Adrenal gland (tissue), 5 donors: ENCODE results near the gene OR10G3.
"Not testable (repeated sequence)": the region's sequence is repeated elsewhere in the genome, so short reads cannot be mapped to it uniquely, and the experiment has no call there.

Experiments used
- CTCF ChIP-seq, 6 experiments: fragments of 450-650 bp in 4 of 6; fragments of 200-600 bp in 2 of 6; sonication (generic) in 1 of 6; IDR thresholded peaks; 1 replicate in 5 of 6; 2 replicates in 1 of 6; pipeline versions ENCODE4 v1.5.1 to v1.8.0; 2016 to 2021; ENCODE audit warnings: antibody characterized with exemption in 6 of 6, mild to moderate bottlenecking in 2 of 6, moderate library complexity in 1 of 6
- POLR2A ChIP-seq, 2 donors: fragments of 450-650 bp; IDR thresholded peaks; one replicate each; pipeline ENCODE4 v1.6.1; 2017; ENCODE audit warnings: antibody characterized with exemption in 2 of 2, mild to moderate bottlenecking in 2 of 2, moderate library complexity in 1 of 2
- donor health status: DM: no; HTN: no; CAD: no.

DNA sequence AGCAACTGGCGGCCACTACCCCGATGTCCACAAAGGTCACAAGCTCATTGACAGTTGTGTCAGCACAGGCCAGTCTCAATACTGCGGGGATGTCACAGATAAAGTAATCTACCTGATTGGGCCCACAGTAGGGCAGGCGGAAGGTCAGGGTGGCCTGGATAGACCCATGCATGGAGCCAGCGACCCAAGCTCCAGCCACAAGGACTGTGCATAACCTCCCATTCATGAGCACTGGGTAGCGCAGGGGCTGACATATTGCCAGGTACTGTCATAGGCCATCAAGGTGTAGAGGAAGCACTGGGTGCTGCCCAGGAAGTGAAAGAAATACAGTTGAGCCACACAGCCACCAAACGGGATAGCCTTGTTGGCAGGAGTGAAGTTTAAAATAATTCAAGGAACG is 22.3 kb upstream of the OR10G3 start:
- TF ChIP-seq CTCF, POLR2A (IDR thresholded peaks at IDR 0.05): not testable (repeated sequence)
